Mucosa of descending colon (tissue), 3 donors: ENCODE results near the gene CACNA2D2. TPM values are rescaled to one million over a fixed set of nuclear protein-coding genes. Genes with fewer than 3 reads are reported as not detected.

ENCODE experiments used
- ATAC-seq: fragments of 200-7000 bp; cut with Tn5 transposase; one replicate; pipeline ENCODE4 v1.9.1; 2020; ENCODE audit warnings: mild to moderate bottlenecking, moderate library complexity
- DNase-seq, 3 donors: peaks; one replicate each; pipeline ENCODE4 v3.0.0-alpha.2; 2020
- H3K36me3 ChIP-seq: fragments of 200-600 bp; one replicate; pipeline ENCODE4 v1.8.0; 2021; ENCODE audit warnings: low read depth, mild to moderate bottlenecking
- H3K4me1 ChIP-seq: fragments of 200-600 bp; one replicate; pipeline ENCODE4 v1.8.0; 2021; ENCODE audit warnings: low read depth, mild to moderate bottlenecking
- H3K4me3 ChIP-seq: fragments of 200-600 bp; one replicate; pipeline ENCODE4 v1.8.0; 2021; ENCODE audit warnings: mild to moderate bottlenecking
- H3K9me3 ChIP-seq: fragments of 200-600 bp; one replicate; pipeline ENCODE4 v1.8.0; 2021; ENCODE audit warnings: mild to moderate bottlenecking
- intact Hi-C, 2 donors: fragments of 100-400 bp; cut with DNase I in 1 of 2; cut with micrococcal nuclease in 1 of 2; formaldehyde crosslinking; loops; one replicate each; pipeline versions ENCODE4 v1.11.0 to v1.11.1; 2022; cut with DNase I, micrococcal nuclease
- total RNA-seq, 3 donors: library from RNA; stranded (reverse); fragmentation: NEBNext Ultra II Directional in 2 of 3; extraction: Animal tissue kit (Norgen Biotek cat#: 25700) in 2 of 3; gene quantifications; one replicate each; pipeline versions ENCODE4 v1.2.1 to v1.2.4, GENCODE V29; 2021 to 2023
- TF ChIP-seq, protein P1 (sequence below): fragments of 200-600 bp; IDR thresholded peaks from one replicate; pipeline ENCODE4 v1.8.0; 2022; ENCODE audit warnings: antibody characterized with exemption, mild to moderate bottlenecking
- donor health status: DM: no; HTN: no; CAD: no; lungs with moderate emphysema.
- donor health status: DM: no; HTN: no; CAD: no.
- donor health status: DM: no; HTN: yes; CAD: no.

CACNA2D2 gene
- total RNA-seq, 3 donors from 2014 or later, result 1.5 to 4.9 (median 3.8) TPM

DNA sequence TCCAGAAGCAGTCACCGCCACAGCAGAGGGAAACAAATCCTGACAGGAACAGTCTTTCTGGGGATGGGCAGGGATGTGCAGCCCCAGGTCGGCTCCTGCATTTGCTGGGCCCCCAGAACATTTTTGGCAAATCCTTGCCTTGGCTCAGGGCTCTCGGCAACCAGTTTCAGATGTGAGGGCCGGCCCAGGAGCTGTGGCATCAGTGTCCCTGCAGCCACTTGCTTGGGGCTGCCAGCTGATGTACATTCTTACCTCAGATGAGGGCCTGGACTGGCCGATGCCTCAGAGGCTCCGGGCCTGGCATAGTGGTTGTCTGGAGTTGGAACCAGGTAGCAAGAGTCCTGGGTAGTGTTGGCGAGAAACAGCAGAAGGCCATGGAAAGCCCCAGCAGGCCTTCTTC lies 148.6 kb downstream of the CACNA2D2 start:
- no peak overlapping the region for H3K4me3 ChIP-seq
- peaks cover 50% of the 10 kb centered on the region for H3K4me1 ChIP-seq
- intact Hi-C loops, result no loop called here
- TF ChIP-seq, protein P1, sequence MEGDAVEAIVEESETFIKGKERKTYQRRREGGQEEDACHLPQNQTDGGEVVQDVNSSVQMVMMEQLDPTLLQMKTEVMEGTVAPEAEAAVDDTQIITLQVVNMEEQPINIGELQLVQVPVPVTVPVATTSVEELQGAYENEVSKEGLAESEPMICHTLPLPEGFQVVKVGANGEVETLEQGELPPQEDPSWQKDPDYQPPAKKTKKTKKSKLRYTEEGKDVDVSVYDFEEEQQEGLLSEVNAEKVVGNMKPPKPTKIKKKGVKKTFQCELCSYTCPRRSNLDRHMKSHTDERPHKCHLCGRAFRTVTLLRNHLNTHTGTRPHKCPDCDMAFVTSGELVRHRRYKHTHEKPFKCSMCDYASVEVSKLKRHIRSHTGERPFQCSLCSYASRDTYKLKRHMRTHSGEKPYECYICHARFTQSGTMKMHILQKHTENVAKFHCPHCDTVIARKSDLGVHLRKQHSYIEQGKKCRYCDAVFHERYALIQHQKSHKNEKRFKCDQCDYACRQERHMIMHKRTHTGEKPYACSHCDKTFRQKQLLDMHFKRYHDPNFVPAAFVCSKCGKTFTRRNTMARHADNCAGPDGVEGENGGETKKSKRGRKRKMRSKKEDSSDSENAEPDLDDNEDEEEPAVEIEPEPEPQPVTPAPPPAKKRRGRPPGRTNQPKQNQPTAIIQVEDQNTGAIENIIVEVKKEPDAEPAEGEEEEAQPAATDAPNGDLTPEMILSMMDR, result no peak
- no peak for ATAC-seq
- H3K9me3 ChIP-seq, result no peaks in the 10 kb centered on the region
- no peaks in the 10 kb centered on the region for H3K36me3 ChIP-seq
- no peak for DNase-seq

DNA sequence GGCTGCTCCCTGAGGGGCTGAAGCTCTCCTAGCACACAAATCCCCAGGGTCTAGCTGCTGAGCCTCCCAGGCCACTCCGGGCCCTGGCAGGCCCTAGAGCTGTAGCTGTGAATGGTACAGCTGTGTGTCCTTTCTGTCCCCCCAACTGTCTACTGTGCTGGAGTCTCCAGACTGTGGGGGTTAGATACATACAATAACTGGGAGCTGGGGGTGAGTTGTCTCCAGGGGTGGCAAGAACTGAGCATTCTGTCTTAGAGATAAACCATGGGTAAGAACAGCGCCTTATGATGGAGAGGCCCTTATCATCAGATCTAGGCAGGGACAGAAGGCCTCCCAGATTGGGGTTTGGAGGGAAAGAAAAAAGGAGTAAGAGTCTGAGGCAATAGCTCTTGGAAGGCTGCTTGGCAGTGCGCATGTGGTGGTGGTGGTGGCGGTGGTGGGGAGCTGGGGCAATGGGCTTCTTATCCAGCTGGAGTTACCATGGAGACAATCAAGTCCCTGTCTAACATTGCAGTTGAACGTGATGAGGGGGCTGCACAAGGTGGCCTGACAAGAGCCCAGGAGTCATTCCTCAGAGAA lies 149.2 kb downstream of the CACNA2D2 start:
- ATAC-seq, result no peak
- intact Hi-C loops, result no loop called here
- Histone ChIP-seq H3K4me1 (peaks cover 56% of the 10 kb centered on the region), H3K9me3 (no peaks in the 10 kb centered on the region), H3K4me3 (no peak overlapping the region), H3K36me3 (no peaks in the 10 kb centered on the region)
- no peak for DNase-seq
- TF ChIP-seq, protein P1, result no peak

DNA sequence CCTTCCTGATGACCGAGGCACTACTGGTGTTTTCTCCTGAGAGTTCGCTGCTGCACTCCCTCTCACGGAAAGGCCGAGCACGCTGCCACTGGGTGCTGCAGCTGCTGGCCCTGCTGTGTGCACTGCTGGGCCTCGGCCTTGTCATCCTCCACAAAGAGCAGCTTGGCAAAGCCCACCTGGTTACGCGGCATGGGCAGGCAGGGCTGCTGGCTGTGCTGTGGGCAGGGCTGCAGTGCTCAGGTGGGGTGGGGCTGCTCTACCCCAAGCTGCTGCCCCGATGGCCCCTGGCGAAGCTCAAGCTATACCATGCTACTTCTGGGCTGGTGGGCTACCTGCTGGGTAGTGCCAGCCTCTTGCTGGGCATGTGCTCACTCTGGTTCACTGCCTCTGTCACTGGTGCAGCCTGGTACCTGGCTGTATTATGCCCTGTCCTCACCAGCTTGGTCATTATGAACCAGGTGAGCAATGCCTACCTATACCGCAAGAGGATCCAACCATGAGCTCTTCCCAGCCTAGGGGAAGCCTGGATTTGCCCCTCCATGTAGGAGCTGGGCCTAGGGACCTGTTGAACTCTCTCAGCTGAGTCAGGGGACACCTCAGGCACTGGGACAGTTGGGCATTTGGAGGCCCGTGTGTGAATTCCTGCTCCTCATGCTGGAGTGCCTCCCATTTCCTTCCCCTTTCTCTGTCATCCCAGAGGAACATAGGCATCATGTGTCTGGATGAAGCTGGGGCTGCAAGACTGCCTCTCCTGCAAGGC lies 150.0 kb downstream of the CACNA2D2 start:
- ATAC-seq, result no peak
- H3K36me3 ChIP-seq, result no peaks in the 10 kb centered on the region
- no peak overlapping the region for H3K4me3 ChIP-seq
- no peak for DNase-seq
- intact Hi-C loops, result no loop called here
- no peaks in the 10 kb centered on the region for H3K9me3 ChIP-seq
- peaks cover 59% of the 10 kb centered on the region for H3K4me1 ChIP-seq
- TF ChIP-seq, protein P1, result no peak

DNA sequence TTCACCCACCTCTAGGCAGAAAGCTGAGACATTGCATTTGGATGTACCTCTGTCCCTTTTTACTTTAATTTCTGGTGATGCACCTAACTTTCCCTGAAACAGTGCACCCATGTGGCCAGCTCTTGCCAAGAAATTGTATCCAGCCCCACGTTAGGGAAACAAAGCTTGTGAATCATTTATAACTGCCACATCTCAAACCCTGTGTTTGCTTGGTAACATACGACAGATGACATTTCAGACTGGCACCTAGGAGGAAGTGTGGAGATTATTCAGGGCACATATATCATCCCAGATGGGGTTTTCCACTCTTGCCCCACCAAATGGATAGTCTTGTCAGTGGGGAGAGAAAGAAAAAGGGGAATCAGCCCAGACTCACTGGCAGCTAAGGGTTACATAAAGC lies 150.7 kb downstream of the CACNA2D2 start:
- intact Hi-C loops, result no loop called here
- TF ChIP-seq, protein P1, result no peak
- H3K4me3 ChIP-seq, result no peak overlapping the region
- H3K4me1 ChIP-seq, result peaks cover 52% of the 10 kb centered on the region
- no peaks in the 10 kb centered on the region for H3K9me3 ChIP-seq
- H3K36me3 ChIP-seq, result no peaks in the 10 kb centered on the region
- ATAC-seq, result peak; percentile 16
- DNase-seq, result no peak

GRCh38 chr3:50351323-50351697 lies 152.1 kb downstream of the CACNA2D2 start:
- intact Hi-C loops, result no loop called here
- Histone ChIP-seq H3K4me1 (peaks cover 37% of the 10 kb centered on the region), H3K4me3 (no peak overlapping the region), H3K9me3 (no peaks in the 10 kb centered on the region), H3K36me3 (no peaks in the 10 kb centered on the region)
- no peak for DNase-seq
- TF ChIP-seq, protein P1, result no peak
- no peak for ATAC-seq
